ENCODE data around the gene GTF2I.

GRCh38 chr7:74637745-74638144 lies 19.8 kb upstream of the GTF2I start:
- TF ChIP-seq CTCF (conservative IDR thresholded peaks at IDR 0.05; ENCODE audit: low read depth in 2 of 2) (no peak), EZH2phosphoT487 (IDR thresholded peaks at IDR 0.05; ENCODE audit: unreplicated experiment) (no peak), POLR2AphosphoS5 (IDR thresholded peaks at IDR 0.05; ENCODE audit: low read depth) (no peak), JUNB (IDR thresholded peaks at IDR 0.05; ENCODE audit: unreplicated experiment) (no peak), EZH2 (IDR thresholded peaks at IDR 0.05; ENCODE audit: low read depth, unreplicated experiment) (no peak)
